Osteocyte (in vitro differentiated cells): ENCODE results near the gene RRP1. TPM values are rescaled to one million over a fixed set of nuclear protein-coding genes. Genes with fewer than 3 reads are reported as not detected.
A peak's percentile ranks its signal among the peaks of the same experiment; 100 is the strongest.

ENCODE experiments used
- DNase-seq: peaks from one replicate; pipeline ENCODE4 v3.0.0; 2021; ENCODE audit warnings: mixed read lengths; ENCODE audit not compliant: unreplicated experiment; ENCODE audit errors: extremely low spot score
- H3K27ac Mint-ChIP-seq: one replicate; pipeline ENCODE4 v1.8.0; 2021; ENCODE audit warnings: mild to moderate bottlenecking, mixed read lengths; ENCODE audit not compliant: unreplicated experiment
- H3K27me3 Mint-ChIP-seq: one replicate; pipeline ENCODE4 v1.8.0; 2021; ENCODE audit warnings: mixed read lengths; ENCODE audit not compliant: unreplicated experiment
- H3K36me3 Mint-ChIP-seq: one replicate; pipeline ENCODE4 v1.8.0; 2021; ENCODE audit warnings: mixed read lengths; ENCODE audit not compliant: unreplicated experiment
- H3K4me1 Mint-ChIP-seq: one replicate; pipeline ENCODE4 v1.8.0; 2021; ENCODE audit warnings: mixed read lengths; ENCODE audit not compliant: unreplicated experiment
- H3K4me3 Mint-ChIP-seq: one replicate; pipeline ENCODE4 v1.8.0; 2021; ENCODE audit warnings: mild to moderate bottlenecking, moderate library complexity, mixed read lengths; ENCODE audit not compliant: unreplicated experiment
- H3K9me3 Mint-ChIP-seq: one replicate; pipeline ENCODE4 v1.8.0; 2021; ENCODE audit warnings: mixed read lengths; ENCODE audit not compliant: unreplicated experiment
- total RNA-seq: library from RNA; stranded (reverse); gene quantifications from 2 replicates; pipeline ENCODE4 v1.2.1, GENCODE V29; 2021
- TF ChIP-seq, protein P1 (sequence below): fragments of 200-600 bp; sonication (generic); IDR thresholded peaks from 2 replicates; pipeline ENCODE4 v1.5.0; 2021; ENCODE audit warnings: antibody characterized with exemption, mild to moderate bottlenecking, moderate library complexity

RRP1 gene
- total RNA-seq, 1 donor from 2014 or later: 22.8 TPM

DNA sequence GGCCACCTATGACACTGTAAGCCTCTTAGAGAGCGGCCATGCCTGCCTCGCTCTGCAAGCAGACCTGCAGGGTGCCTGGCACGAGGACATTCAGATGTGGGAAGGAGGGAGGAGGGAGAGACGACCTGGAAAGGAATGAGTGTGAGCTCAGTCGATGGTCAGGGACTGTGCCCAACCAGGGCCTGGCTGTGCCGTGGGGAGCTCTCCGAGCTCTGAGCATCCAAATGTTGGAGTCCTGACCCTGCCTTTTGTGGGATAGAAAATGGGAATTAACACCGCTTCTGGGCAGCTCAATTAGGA, 20.6 kb upstream of the RRP1 start:
- Mint-ChIP-seq H3K9me3 (no peaks in the 10 kb centered on the region), H3K36me3 (peaks cover 8% of the 10 kb centered on the region), H3K4me3 (no peak overlapping the region), H3K27me3 (no peaks in the 10 kb centered on the region), H3K27ac (peak overlapping the region; percentile 81), H3K4me1 (peaks cover 23% of the 10 kb centered on the region)
- TF ChIP-seq, protein P1, sequence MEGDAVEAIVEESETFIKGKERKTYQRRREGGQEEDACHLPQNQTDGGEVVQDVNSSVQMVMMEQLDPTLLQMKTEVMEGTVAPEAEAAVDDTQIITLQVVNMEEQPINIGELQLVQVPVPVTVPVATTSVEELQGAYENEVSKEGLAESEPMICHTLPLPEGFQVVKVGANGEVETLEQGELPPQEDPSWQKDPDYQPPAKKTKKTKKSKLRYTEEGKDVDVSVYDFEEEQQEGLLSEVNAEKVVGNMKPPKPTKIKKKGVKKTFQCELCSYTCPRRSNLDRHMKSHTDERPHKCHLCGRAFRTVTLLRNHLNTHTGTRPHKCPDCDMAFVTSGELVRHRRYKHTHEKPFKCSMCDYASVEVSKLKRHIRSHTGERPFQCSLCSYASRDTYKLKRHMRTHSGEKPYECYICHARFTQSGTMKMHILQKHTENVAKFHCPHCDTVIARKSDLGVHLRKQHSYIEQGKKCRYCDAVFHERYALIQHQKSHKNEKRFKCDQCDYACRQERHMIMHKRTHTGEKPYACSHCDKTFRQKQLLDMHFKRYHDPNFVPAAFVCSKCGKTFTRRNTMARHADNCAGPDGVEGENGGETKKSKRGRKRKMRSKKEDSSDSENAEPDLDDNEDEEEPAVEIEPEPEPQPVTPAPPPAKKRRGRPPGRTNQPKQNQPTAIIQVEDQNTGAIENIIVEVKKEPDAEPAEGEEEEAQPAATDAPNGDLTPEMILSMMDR: no peak
- DNase-seq: no peak

DNA sequence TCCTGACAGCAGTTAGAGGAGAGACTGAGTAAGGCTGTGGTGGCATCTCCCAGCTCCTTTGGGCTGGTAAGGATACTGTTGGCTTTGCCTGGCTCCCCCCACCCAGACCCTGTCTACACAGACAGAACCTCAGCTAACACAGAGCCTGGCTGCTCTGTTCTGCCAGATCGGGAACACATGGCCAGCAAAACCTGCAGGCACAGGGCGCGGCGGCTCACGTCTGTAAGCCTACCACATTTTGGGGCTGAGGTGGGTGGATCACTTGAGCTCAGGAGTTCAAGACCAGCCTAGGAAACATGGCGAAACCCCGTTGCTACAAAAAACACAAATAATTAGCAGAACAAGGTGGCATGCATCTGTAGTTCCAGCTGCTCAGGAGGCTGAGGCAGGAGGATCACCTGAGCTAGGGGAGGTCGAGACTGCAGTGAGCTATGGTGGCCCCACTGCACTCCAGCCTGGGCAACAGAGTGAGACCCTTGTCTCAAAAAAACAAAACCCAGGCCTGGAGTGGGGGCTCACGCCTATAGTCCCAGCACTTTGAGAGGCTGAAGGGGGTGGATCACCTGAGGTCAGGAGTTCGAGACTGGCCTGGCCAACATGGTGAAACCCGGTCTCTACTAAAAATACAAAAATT, 19.9 kb upstream of the RRP1 start:
- peaks cover 12% of the 10 kb centered on the region for H3K36me3 Mint-ChIP-seq
- peaks cover 29% of the 10 kb centered on the region for H3K4me1 Mint-ChIP-seq
- TF ChIP-seq, protein P1: no peak
- no peak overlapping the region for H3K27ac Mint-ChIP-seq
- H3K27me3 Mint-ChIP-seq: no peaks in the 10 kb centered on the region
- no peaks in the 10 kb centered on the region for H3K9me3 Mint-ChIP-seq
- DNase-seq: no peak
- H3K4me3 Mint-ChIP-seq: no peak overlapping the region

DNA sequence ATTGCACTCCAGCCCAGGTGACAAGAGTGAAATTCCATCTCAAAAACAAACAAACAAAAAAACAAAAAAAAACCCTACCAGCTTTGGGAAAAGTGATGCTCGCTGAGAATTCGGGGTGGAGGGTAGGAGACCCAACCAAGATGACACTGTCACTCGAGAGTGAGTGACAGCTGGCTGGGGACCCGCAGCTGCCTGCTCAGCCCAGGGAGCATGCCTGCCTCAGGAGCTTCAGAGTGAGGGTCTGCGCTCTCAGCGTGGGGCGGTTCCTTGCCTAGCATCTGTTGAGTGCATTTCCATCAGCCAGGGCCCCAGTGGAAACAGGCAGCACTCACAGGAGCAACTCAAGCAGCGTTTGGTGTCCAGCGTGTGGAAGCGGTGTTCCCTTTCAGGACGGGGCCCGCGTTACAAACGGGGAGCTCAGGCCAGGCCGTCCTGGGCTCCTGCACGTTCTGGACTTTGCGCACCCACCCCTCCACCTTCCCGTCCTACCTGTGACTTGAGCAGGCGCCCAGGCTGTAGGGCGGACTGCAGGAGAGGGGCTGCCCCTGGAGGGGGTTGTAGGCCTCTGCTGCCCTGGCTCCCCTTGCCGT, 19.2 kb upstream of the RRP1 start:
- Mint-ChIP-seq H3K9me3 (no peaks in the 10 kb centered on the region), H3K4me3 (no peak overlapping the region), H3K27ac (no peak overlapping the region), H3K27me3 (no peaks in the 10 kb centered on the region), H3K36me3 (peaks cover 12% of the 10 kb centered on the region), H3K4me1 (peaks cover 33% of the 10 kb centered on the region)
- TF ChIP-seq, protein P1: no peak
- no peak for DNase-seq

DNA sequence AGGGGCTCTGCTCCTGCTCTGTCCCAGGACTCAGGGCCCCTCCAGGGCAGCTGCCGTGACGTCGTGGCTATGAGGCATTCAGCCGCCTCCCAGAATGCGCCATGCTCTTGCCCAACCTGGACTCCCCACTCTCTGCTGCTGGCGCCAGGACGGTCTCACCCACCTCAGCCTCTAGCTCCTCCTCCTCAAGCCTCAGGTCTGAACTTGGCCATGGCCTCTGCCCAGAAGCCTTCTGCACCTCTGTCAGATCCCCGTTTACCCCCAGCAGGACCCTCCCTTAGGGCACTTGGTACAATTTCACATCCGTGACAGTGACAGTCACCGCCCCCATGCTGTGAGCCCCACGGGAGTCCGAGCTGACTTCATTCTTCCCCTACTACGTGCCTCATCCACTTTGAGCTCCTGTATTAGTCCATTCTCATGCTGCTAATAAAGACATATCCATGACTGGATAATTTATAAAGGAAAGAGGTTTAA, 18.1 kb upstream of the RRP1 start:
- Mint-ChIP-seq H3K27ac (no peak overlapping the region), H3K4me3 (no peak overlapping the region), H3K36me3 (peaks cover 12% of the 10 kb centered on the region), H3K9me3 (no peaks in the 10 kb centered on the region), H3K4me1 (peaks cover 39% of the 10 kb centered on the region), H3K27me3 (no peaks in the 10 kb centered on the region)
- TF ChIP-seq, protein P1: no peak
- DNase-seq: no peak

DNA sequence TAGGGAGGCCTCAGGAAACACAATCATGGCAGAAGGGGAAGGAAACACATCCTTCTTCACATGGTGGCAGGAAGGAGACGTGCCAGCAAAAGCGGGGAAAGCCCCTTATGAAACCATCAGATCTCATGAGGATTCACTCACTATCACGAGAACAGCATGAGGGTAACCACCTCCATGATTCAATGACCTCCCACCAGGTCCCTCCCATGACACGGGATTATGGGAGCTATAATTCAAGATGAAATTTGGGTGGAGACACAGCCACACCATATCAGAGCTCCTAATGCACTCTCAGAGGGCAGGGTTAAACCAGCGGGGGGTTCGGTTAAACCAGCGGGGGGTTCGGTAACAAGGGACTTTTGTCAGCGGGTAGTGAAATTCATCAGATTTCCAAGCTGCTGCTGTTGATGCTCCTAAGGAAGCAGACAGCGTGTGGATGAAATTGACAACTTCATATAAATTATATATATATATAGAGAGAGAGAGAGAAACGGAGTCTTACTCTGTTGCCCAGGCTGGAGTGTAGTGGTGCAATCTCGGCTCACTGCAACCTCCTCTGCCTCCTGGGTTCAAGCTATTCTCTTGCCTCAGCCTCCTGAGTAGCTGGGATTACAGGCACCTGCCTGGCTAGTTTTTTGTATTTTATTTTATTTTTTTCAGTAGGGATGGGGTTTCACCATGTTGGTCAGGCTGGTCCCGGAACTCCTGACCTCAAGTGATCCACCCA, 17.5 kb upstream of the RRP1 start:
- Mint-ChIP-seq H3K27ac (no peak overlapping the region), H3K4me1 (peaks cover 39% of the 10 kb centered on the region), H3K36me3 (peaks cover 12% of the 10 kb centered on the region), H3K4me3 (no peak overlapping the region), H3K27me3 (no peaks in the 10 kb centered on the region), H3K9me3 (no peaks in the 10 kb centered on the region)
- DNase-seq: no peak
- TF ChIP-seq, protein P1: no peak
